Neutrophil (primary cell): ENCODE results near the gene C2CD3.

ENCODE experiments used
- H3K27ac ChIP-seq: fragments of 200-600 bp; sonication (generic); 2 replicates; pipeline ENCODE4 v1.5.1; 2016; ENCODE audit warnings: mild to moderate bottlenecking, moderate library complexity
- H3K27me3 ChIP-seq: fragments of 200-600 bp; sonication (generic); 2 replicates; pipeline ENCODE4 v1.6.0; 2016; ENCODE audit warnings: mild to moderate bottlenecking
- H3K36me3 ChIP-seq: fragments of 200-600 bp; sonication (generic); 2 replicates; pipeline ENCODE4 v1.5.1; 2017
- H3K4me1 ChIP-seq, 2 experiments: fragments of 200-600 bp in 1 of 2; sonication (generic) in 1 of 2; 1 replicate in 1 of 2; 2 replicates in 1 of 2; pipeline versions ENCODE4 v1.5.1 to v1.6.1; 2013 to 2016; ENCODE audit warnings: low read depth in 1 of 2, low read length in 1 of 2, mild to moderate bottlenecking in 1 of 2, moderate library complexity in 1 of 2; ENCODE audit not compliant: control insufficient read depth in 1 of 2, insufficient read depth in 1 of 2
- H3K4me3 ChIP-seq, 2 experiments: fragments of 200-600 bp in 1 of 2; sonication (generic) in 1 of 2; 1 replicate in 1 of 2; 2 replicates in 1 of 2; pipeline ENCODE4 v1.5.1; 2013 to 2016; ENCODE audit warnings: low read depth in 1 of 2, low read length in 1 of 2, mild to moderate bottlenecking in 1 of 2, moderate library complexity in 1 of 2
- H3K9me3 ChIP-seq: fragments of 200-600 bp; sonication (generic); 2 replicates; pipeline ENCODE4 v1.5.1; 2016
- TF ChIP-seq, protein P1 (sequence below): fragments of 200-600 bp; sonication (generic); IDR thresholded peaks from 2 replicates; pipeline ENCODE4 v1.5.1; 2016; ENCODE audit warnings: antibody characterized with exemption

The C2CD3 gene

DNA sequence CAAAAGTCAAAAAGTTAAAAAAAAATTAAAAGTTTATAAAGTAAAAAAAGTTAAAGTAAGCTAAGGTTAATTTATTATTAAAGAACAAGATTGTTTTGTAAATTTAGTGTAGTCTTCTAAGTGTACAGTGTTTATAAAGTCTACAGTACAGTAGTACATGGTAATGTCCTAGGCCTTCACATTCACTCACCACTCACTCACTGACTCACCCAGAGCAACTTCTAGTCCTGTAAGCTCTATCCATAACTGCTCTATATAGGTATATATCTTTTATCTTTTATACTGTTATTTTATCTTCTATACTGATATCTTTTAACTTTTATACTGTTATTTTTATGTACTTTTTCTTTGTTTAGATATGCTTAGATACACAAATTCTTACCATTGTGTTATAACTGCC is 11.2 kb downstream of the C2CD3 start:
- no peaks in the 10 kb centered on the region for H3K27me3 ChIP-seq
- H3K9me3 ChIP-seq: no peaks in the 10 kb centered on the region
- peaks cover 35% of the 10 kb centered on the region for H3K36me3 ChIP-seq
- H3K27ac ChIP-seq: no peak overlapping the region
- TF ChIP-seq, protein P1, sequence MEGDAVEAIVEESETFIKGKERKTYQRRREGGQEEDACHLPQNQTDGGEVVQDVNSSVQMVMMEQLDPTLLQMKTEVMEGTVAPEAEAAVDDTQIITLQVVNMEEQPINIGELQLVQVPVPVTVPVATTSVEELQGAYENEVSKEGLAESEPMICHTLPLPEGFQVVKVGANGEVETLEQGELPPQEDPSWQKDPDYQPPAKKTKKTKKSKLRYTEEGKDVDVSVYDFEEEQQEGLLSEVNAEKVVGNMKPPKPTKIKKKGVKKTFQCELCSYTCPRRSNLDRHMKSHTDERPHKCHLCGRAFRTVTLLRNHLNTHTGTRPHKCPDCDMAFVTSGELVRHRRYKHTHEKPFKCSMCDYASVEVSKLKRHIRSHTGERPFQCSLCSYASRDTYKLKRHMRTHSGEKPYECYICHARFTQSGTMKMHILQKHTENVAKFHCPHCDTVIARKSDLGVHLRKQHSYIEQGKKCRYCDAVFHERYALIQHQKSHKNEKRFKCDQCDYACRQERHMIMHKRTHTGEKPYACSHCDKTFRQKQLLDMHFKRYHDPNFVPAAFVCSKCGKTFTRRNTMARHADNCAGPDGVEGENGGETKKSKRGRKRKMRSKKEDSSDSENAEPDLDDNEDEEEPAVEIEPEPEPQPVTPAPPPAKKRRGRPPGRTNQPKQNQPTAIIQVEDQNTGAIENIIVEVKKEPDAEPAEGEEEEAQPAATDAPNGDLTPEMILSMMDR: no peak
- no peaks in the 10 kb centered on the region for H3K4me1 ChIP-seq
- no peak overlapping the region for H3K4me3 ChIP-seq

DNA sequence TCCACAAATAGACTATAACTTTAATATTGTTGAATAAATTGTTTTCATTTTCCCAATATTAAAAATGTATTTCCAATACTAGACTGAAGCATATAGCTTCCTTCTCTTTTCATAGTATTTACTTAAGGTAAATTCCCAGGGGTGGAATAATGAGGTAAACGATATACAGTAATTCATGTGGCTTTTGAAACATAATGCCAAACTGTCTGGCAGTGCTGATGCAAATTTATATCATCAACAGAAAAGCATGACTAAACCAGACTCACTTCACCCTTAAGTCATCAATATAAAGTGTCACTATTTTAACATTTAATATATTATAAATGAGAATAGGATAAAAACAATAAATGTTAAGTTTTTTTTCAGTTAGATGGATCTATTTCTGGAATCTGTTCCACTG is 13.6 kb downstream of the C2CD3 start:
- no peaks in the 10 kb centered on the region for H3K27me3 ChIP-seq
- H3K9me3 ChIP-seq: no peaks in the 10 kb centered on the region
- H3K36me3 ChIP-seq: peaks cover 18% of the 10 kb centered on the region
- no peak overlapping the region for H3K4me3 ChIP-seq
- no peak overlapping the region for H3K27ac ChIP-seq
- no peaks in the 10 kb centered on the region for H3K4me1 ChIP-seq
- TF ChIP-seq, protein P1: no peak

DNA sequence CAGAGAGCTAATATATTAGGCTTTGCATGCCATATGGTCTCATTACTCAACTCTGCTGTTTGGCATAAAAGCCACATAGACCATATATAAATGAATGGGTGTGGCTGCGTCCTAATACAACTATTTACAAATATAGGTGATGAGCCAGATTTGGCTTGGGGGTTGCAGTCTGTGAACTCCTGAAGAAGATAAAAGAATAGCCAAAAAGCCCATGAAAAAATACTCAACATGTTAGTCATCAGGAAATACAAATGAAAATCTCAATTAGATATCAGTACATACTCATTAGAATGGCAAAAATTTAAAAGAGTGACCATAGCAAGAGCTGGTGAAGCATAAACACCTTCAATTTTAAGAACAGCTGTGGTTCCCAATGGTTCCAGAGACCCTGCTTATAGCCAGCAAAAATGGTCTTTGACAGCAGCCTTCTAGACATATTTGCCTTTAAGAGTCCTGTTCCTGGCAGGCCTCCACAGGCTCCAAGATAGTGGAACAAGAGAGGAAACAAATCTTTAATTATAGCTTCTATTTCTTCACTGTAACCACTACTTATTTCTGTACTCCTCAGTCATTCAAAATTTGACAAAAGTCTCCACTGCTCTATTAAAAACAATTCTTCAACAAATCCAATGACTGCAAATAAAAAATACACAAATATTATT is 16.1 kb downstream of the C2CD3 start:
- Histone ChIP-seq H3K27me3 (no peaks in the 10 kb centered on the region), H3K36me3 (peaks cover 14% of the 10 kb centered on the region), H3K4me1 (no peaks in the 10 kb centered on the region), H3K4me3 (no peak overlapping the region), H3K9me3 (no peaks in the 10 kb centered on the region), H3K27ac (no peak overlapping the region)
- TF ChIP-seq, protein P1: no peak

DNA sequence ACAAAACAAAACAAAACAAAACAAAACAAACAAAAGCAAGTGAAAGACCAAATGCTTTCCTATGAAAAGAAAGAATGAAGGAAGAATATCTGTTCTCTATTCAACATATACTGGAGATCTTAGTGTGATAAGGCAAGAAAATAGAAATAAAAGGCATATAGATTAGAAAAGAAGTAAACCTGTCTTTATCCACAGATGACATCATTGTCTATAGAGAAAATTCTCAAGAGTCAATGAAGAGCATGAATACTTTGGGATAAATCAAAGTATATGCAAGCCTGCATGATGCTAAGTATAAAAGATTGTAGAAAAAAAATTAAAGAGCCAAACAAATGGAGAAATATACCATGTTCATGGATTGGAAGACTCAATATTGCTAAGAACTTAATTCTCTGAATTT is 17.6 kb downstream of the C2CD3 start:
- Histone ChIP-seq H3K4me1 (no peaks in the 10 kb centered on the region), H3K27me3 (no peaks in the 10 kb centered on the region), H3K36me3 (peaks cover 6% of the 10 kb centered on the region), H3K4me3 (no peak overlapping the region), H3K27ac (no peak overlapping the region), H3K9me3 (no peaks in the 10 kb centered on the region)
- TF ChIP-seq, protein P1: no peak

DNA sequence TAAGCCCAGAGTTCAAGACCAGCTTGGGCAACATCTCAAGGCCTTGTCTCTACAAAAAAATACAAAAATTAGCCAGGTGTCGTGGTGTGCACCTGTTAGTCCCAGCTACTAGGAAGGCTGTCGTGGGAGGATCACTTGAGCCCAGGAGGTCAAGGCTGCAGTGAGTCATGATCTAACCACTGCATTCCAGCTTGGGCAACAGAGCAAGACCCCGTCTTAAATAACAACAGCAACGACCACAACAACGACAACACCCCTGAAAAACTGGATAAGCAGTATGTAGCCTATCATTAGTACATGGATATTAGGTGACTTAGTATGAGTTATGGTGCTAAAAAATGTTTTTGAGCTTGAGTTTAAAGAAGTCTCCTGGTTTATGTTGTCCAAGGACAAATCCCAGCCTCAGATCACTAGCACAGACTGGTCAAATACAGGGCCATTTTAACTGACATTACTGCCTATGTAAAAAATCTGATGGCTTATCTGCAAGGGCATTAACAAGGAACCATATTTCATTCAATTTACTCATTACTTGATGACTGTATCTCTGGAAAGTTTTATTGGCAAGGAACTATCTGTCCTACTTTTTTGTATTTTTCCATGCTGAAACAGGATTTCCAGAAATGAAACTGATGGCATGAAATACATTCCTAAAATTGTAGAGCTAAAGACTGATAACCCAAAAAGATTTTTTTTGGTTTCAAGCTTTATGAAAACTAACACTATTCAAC is 23.4 kb downstream of the C2CD3 start:
- H3K27ac ChIP-seq: no peak overlapping the region
- no peak overlapping the region for H3K4me3 ChIP-seq
- no peaks in the 10 kb centered on the region for H3K4me1 ChIP-seq
- H3K36me3 ChIP-seq: no peaks in the 10 kb centered on the region
- H3K9me3 ChIP-seq: no peaks in the 10 kb centered on the region
- H3K27me3 ChIP-seq: no peaks in the 10 kb centered on the region
- TF ChIP-seq, protein P1: no peak
